ENCODE results near the gene ZNF558.

DNA sequence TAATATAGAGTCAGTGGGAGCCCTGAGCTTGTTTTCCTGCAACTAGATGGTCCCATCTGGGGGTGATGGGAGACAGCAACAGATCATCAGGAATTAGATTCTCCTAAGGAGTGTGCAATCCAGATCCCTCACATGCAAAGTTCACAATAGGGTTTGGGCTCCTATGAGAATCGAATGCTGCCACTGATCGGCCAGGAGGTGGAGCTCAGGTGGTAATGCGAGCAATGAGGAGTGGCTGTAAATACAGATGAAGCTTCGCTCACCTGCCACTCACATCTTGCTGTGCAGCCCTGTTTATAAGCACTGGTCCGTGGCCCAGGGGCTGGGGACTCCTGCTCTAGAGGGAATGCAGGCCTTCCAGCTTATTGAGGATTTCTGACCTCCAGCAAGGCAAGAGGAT, 5.7 kb downstream of the ZNF558 start:
- no peak for TF ChIP-seq POLR2A (IDR thresholded peaks at IDR 0.05)
- TF ChIP-seq, protein P1, sequence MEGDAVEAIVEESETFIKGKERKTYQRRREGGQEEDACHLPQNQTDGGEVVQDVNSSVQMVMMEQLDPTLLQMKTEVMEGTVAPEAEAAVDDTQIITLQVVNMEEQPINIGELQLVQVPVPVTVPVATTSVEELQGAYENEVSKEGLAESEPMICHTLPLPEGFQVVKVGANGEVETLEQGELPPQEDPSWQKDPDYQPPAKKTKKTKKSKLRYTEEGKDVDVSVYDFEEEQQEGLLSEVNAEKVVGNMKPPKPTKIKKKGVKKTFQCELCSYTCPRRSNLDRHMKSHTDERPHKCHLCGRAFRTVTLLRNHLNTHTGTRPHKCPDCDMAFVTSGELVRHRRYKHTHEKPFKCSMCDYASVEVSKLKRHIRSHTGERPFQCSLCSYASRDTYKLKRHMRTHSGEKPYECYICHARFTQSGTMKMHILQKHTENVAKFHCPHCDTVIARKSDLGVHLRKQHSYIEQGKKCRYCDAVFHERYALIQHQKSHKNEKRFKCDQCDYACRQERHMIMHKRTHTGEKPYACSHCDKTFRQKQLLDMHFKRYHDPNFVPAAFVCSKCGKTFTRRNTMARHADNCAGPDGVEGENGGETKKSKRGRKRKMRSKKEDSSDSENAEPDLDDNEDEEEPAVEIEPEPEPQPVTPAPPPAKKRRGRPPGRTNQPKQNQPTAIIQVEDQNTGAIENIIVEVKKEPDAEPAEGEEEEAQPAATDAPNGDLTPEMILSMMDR (IDR thresholded peaks at IDR 0.05) = no peak

Data from tibial nerve (tissue), 3 donors.